Measurements from ENCODE around the gene TEX13B.

- TF ChIP-seq POLR2AphosphoS5 (IDR thresholded peaks at IDR 0.05) (no peak), CTCF (IDR thresholded peaks at IDR 0.05) (no peak), POLR2A (IDR thresholded peaks at IDR 0.05) (no peak)
Observed at GRCh38 chrX:107971636-107972035, 10.5 kb downstream of the TEX13B start.
